ENCODE data around the gene CGNL1. TPM values are rescaled to one million over a fixed set of nuclear protein-coding genes. Genes with fewer than 3 reads are reported as not detected.

The CGNL1 gene
- total RNA-seq, 2 donors from 2014 or later = 82.6 to 98.0 TPM

DNA sequence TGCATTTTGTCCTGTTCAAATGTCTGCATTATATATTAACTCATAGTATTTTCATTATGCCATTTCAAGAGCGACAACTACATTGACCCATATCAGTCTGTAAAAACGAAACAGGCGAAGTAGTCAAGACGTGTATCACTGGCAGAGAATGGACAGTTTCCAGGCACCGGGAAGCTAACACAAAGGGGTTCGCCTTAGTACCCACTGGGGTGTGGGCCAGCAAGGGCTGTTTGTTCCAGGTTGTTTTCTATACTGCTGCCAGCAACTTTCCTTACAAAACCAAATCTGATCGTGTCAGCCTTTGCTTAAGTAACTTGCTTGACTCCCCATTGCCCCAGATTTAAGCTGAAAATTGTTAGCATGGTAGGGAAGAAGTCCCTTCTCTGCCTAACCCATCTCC, 87.1 kb downstream of the CGNL1 start:
- H3K9me3 ChIP-seq (ENCODE audit: control insufficient read depth, low read length) = no peaks in the 10 kb centered on the region
- Mint-ChIP-seq H3K27me3 (ENCODE audit: insufficient read depth) (no peaks in the 10 kb centered on the region), H3K9me3 (no peaks in the 10 kb centered on the region), H3K27ac (no peak overlapping the region), H3K36me3 (ENCODE audit: low read depth) (peaks cover 44% of the 10 kb centered on the region), H3K4me3 (no peak overlapping the region), H3K4me1 (peaks cover 2% of the 10 kb centered on the region)
- TF ChIP-seq, protein P1, sequence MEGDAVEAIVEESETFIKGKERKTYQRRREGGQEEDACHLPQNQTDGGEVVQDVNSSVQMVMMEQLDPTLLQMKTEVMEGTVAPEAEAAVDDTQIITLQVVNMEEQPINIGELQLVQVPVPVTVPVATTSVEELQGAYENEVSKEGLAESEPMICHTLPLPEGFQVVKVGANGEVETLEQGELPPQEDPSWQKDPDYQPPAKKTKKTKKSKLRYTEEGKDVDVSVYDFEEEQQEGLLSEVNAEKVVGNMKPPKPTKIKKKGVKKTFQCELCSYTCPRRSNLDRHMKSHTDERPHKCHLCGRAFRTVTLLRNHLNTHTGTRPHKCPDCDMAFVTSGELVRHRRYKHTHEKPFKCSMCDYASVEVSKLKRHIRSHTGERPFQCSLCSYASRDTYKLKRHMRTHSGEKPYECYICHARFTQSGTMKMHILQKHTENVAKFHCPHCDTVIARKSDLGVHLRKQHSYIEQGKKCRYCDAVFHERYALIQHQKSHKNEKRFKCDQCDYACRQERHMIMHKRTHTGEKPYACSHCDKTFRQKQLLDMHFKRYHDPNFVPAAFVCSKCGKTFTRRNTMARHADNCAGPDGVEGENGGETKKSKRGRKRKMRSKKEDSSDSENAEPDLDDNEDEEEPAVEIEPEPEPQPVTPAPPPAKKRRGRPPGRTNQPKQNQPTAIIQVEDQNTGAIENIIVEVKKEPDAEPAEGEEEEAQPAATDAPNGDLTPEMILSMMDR (conservative IDR thresholded peaks at IDR 0.05) = no peak
- H3K4me1 ChIP-seq (ENCODE audit: control insufficient read depth, insufficient read depth, low read length) = no peaks in the 10 kb centered on the region
- H3K27ac ChIP-seq (ENCODE audit: low read depth, low read length) = no peak overlapping the region
- no peak overlapping the region for H3K9ac ChIP-seq (ENCODE audit: extremely low read depth, low read length, poor library complexity, severe bottlenecking)
- WGBS, 2 experiments (ENCODE audit: insufficient coverage in 1 of 2, insufficient read length in 1 of 2) = 93 to 100% methylated on average over 6 to 7 of the region's 7 CpGs
- DNase-seq = no peak
- H3K27me3 ChIP-seq (ENCODE audit: control insufficient read depth, insufficient read depth, low read length, poor library complexity, severe bottlenecking) = no peaks in the 10 kb centered on the region
- peaks cover 84% of the 10 kb centered on the region for H3K36me3 ChIP-seq (ENCODE audit: control insufficient read depth, insufficient read depth, low read length)
- H3K4me3 ChIP-seq (ENCODE audit: low read length) = no peak overlapping the region

DNA sequence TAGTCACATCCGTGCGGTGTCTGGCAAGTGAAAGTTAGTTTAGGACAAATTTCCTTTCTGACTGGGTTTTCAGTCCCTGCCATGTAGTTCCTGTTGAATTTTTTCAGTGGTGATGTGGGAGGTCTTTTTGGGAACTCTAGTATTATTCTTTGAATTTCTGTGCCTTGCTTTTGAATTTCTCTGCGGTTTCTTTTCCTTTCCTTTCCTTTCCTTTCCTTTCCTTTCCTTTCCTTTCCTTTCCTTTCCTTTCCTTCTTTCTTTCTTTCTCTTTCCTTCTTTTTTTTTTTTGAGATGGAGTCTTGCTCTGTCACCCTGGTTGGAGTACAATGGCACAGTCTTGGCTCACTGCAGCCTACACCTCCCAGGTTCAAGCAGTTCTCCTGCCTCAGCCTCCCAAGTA, 88.2 kb downstream of the CGNL1 start:
- H3K4me1 Mint-ChIP-seq = peaks cover 9% of the 10 kb centered on the region
- H3K36me3 Mint-ChIP-seq (ENCODE audit: low read depth) = peaks cover 54% of the 10 kb centered on the region
- H3K27me3 ChIP-seq (ENCODE audit: control insufficient read depth, insufficient read depth, low read length, poor library complexity, severe bottlenecking) = no peaks in the 10 kb centered on the region
- peaks cover 84% of the 10 kb centered on the region for H3K36me3 ChIP-seq (ENCODE audit: control insufficient read depth, insufficient read depth, low read length)
- no peaks in the 10 kb centered on the region for H3K9me3 Mint-ChIP-seq
- DNase-seq = no peak
- H3K9ac ChIP-seq (ENCODE audit: extremely low read depth, low read length, poor library complexity, severe bottlenecking) = no peak overlapping the region
- H3K9me3 ChIP-seq (ENCODE audit: control insufficient read depth, low read length) = no peaks in the 10 kb centered on the region
- H3K27ac Mint-ChIP-seq = no peak overlapping the region
- H3K4me3 Mint-ChIP-seq = no peak overlapping the region
- H3K4me1 ChIP-seq (ENCODE audit: control insufficient read depth, insufficient read depth, low read length) = no peaks in the 10 kb centered on the region
- 94 to 100% methylated on average over 1 to 3 of the region's 3 CpGs for WGBS, 2 experiments (ENCODE audit: insufficient coverage in 1 of 2, insufficient read length in 1 of 2)
- H3K27me3 Mint-ChIP-seq (ENCODE audit: insufficient read depth) = no peaks in the 10 kb centered on the region
- no peak overlapping the region for H3K27ac ChIP-seq (ENCODE audit: low read depth, low read length)
- no peak overlapping the region for H3K4me3 ChIP-seq (ENCODE audit: low read length)
- TF ChIP-seq, protein P1 (conservative IDR thresholded peaks at IDR 0.05) = no peak

DNA sequence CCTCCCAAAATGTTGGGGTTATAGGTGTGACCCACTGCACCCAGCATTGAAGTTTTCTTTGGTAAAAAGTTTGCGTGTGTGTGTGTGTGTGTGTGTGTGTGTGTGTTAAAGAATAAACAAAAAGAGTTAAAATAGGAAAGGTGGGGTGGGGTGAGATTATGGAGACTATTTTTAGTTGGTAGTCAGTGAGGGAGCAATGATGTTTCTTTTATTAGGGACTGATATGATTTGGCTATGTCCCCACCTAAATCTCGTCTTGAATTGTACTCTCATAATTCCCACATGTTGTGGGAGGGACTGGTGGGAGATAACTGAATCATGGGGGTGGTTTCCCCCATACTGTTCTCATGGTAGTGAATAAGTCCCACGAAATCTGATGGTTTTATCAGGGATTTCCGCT, 92.2 kb downstream of the CGNL1 start:
- H3K9me3 ChIP-seq (ENCODE audit: control insufficient read depth, low read length) = no peaks in the 10 kb centered on the region
- 81 to 91% methylated on average over 3 to 4 of the region's 4 CpGs for WGBS, 2 experiments (ENCODE audit: insufficient coverage in 1 of 2, insufficient read length in 1 of 2)
- no peak for DNase-seq
- peaks cover 75% of the 10 kb centered on the region for H3K36me3 Mint-ChIP-seq (ENCODE audit: low read depth)
- no peak overlapping the region for H3K27ac Mint-ChIP-seq
- H3K4me3 ChIP-seq (ENCODE audit: low read length) = no peak overlapping the region
- H3K9me3 Mint-ChIP-seq = no peaks in the 10 kb centered on the region
- H3K4me1 ChIP-seq (ENCODE audit: control insufficient read depth, insufficient read depth, low read length) = no peaks in the 10 kb centered on the region
- no peak overlapping the region for H3K4me3 Mint-ChIP-seq
- no peak overlapping the region for H3K27ac ChIP-seq (ENCODE audit: low read depth, low read length)
- peaks cover 87% of the 10 kb centered on the region for H3K36me3 ChIP-seq (ENCODE audit: control insufficient read depth, insufficient read depth, low read length)
- no peaks in the 10 kb centered on the region for H3K27me3 Mint-ChIP-seq (ENCODE audit: insufficient read depth)
- peaks cover 9% of the 10 kb centered on the region for H3K4me1 Mint-ChIP-seq
- H3K27me3 ChIP-seq (ENCODE audit: control insufficient read depth, insufficient read depth, low read length, poor library complexity, severe bottlenecking) = no peaks in the 10 kb centered on the region
- no peak overlapping the region for H3K9ac ChIP-seq (ENCODE audit: extremely low read depth, low read length, poor library complexity, severe bottlenecking)
- TF ChIP-seq, protein P1 (conservative IDR thresholded peaks at IDR 0.05) = no peak

All from endodermal cell (in vitro differentiated cells).